GM19463 (cell line): ENCODE measurements around the gene CXCL1.
"Not testable (repeated sequence)": the region's sequence is repeated elsewhere in the genome, so short reads cannot be mapped to it uniquely, and the experiment has no call there.

ENCODE experiments used
- ATAC-seq: cut with Tn5 transposase; IDR thresholded peaks from one replicate; pipeline ENCODE4 v1.9.1; 2021; ENCODE audit warnings: mild to moderate bottlenecking, moderate library complexity; ENCODE audit not compliant: unreplicated experiment

Gene CXCL1

DNA sequence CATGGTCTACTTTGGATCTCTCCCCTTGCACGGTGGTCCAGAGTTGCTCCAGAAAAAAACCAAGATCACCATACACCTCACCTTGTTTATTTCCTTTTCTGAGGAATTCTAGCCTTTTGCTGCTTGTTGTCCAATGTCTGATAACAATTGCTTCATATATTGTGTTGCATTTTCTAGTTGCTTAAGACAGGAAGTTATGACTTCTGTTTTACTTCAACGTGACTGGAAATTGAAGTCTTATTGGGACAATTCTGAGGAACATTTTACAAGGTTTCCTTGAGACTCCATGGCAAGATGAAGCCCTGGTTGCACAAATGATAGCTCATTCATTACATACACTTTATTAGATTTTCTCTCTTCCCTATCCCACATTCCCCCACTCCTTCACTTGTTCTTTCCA lies 5.2 kb downstream of the CXCL1 start:
- no peak for ATAC-seq

DNA sequence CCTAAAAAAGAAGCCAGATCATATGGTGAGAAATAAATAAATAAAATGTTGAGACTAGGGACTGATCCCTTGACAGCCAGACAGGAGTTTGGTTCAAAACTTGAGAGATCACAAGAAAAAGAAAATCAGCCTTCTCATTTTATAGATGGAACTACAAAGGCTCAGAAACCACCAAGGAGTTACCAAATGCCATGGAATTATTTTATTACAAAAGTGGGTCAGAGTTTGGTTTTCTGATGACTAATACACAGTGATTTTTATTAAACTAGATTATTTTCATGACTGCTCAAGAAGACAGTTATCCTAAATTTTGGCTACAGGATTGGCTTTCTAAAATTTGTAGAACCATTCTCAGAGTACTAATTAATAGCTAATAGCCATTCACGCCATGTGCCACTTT lies 6.2 kb downstream of the CXCL1 start:
- ATAC-seq: no peak

DNA sequence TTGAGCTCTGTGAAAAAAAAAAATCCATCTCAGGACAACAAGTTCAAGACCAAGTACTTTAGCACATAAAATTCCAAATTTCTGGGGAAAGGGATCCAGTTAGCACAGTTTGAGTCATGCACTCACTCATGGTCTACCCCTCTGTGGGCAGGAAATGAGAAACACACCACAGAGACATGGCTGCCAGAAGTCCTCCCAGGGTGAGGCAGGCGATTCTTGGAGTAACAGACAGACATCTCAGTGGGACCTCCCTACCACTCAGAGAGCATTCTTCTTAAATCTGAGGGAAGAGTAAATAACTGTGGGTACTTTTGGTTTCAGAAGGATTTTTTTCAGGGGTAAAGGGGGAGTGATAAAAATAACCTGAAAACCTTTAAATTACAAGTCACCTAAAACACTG lies 14.1 kb downstream of the CXCL1 start:
- no peak for ATAC-seq

DNA sequence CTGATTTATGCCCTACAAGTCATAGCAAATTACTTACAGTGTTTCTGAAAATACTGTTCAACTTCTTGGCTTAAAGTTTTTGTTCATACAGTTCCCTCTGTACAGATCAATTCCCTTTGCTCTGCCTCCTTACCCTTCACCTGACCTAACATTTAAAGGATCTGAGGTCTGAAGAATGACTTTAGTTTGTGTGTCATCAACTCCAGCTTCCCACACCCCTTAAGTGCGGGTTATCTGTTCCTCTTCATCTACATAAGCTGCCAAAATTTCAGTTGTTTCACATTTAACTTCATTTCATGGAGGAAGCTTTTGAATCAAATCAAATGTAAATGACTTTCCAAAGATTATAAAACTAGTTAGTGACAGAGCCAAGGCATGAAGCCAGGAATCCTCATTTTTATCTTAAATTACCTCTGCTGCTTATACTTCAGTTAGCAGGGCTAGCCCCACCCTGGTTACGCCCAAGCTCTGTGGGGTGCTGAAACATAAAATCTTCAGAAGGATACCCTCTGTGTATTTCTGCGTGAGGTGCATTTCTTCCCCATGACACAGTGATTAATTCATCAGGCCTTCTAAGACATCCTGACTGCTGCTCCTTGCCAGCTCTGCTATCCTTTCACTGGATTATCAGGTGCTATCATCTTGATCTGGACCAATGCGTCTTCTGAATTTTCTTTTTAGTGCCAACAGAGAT lies 16.5 kb downstream of the CXCL1 start:
- ATAC-seq: no peak

- no peak for ATAC-seq
Measured at GRCh38 chr4:73891326-73891725, 22.1 kb downstream of the CXCL1 start.

DNA sequence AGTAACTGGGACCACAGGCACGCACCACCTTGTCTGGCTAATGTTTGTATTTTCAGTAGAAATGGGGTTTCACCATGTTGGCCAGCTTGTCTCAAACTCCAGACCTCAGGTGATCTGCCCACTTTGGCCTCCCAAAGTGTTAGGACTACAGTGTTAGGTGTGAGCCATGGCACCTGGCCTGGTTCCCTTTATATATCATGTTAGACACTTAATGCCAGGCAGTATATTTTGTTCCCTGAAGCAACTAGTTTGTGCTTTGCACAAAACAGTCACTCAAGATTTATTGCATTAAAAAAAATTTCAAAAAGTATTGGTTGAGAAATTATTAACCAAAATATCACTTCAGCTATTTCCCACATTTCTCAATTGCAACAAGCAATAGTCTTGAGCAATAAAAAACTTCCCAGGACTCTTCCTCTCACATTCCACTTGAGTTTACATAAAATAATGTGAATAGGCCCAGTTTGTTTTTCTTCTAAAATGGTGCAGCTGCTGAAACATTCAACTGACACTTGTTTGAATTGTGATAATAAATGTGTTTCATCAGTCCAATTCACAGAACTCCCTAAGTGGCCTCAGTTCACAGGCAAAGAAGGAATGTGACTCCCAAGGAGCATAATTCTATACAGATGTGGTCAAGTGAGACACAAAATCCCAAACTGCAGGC lies 22.7 kb downstream of the CXCL1 start:
- no peak for ATAC-seq

DNA sequence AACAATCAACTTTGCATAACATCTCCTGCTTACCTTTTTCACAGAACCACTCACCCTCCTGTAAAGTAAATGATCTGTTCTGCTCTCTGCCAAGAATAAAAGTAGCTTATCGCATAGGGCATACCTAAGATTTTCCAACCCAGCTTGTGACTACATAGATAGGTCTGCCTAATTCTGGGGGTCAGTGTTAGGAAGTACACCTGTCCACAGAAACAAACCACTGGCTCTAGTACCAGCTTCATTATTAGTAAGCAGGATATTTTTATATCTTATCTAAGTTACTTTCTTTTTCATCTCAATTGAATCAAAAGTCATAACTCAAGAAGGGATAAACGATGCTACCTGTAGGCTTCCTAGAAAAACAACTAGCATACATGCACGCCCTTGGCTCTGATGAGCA lies 23.8 kb downstream of the CXCL1 start:
- no peak for ATAC-seq

DNA sequence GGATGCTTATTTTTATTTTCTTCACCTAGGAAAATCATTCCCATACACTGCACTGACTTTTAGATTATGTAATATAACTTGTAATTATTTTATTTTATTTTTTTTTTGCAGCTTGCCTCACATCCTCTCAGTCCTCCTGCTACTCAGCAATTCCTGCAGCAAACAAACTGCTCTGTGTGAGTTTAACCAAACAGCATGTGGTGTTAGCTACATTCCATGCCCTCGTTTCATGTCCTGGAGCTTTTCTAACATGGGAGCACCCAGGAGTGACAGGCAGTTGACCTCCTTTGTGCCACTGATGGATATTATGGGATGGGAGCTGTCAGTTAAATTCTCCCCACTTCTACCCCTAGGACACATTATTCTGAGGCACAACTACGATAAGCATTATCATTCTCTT lies 24.8 kb downstream of the CXCL1 start:
- ATAC-seq: no peak

DNA sequence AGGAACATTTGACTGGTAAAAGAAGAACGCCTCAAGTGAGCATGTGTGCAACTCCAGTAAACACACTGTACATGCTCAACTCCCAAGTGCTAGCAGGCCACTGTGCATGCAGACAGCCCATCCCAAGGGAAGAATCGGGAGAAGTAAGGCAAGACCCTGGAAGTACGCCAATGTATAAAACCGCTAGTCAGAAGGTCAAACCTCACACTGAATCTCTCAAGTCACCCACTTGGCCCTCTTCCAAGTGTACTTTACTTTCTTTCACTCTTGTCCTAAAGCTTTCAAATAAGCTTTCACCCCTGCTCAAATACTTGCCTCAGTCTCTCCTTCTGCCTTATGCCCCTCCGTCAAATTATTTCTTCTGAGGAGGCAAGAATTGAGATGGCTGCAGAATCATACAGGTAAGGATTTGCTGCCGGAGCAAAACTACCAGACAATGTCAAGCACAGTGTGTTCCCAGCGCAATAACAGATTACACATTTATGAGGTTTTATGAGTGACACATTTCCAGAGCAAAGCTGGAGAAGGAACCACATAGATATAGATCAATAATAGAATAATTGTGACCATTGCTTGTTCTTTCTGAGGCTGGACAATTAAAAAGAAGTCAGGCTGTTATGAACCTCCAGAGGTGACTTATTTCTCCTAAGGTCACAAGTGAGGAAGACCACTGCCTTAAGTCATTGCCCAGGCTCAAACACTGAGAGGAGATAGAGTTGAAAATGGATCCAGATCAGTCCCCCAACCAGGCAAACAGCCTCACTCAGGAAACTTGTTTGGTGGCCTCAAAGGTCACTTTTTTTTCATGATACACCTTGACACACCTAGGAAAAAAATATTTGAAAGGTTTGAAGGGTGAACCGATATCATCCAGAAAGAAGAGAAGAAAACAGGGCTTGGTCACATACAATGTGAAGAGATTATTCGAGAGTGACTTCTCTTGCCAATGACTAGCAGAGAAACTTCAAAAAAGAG lies 26.3 kb downstream of the CXCL1 start:
- ATAC-seq: no peak

DNA sequence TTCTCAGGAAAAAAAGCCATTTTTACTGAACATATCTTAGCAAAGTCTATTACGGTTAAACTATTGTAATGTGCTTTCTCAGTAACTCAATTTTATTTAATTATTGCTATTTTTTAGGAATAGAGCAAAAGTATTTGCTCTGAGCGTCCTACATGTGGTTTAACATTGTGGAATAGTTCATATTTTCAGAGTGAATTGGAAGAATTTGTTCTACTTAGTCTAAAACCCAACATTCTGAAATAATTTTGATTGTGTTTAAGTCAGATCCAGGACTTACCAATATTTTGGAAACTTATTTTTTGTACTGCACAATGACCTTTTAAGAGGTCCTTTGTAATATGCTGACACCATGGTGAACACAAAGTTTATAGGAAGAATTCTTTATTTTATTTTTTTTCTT lies 27.2 kb downstream of the CXCL1 start:
- no peak for ATAC-seq

- ATAC-seq: no peak
Measured at GRCh38 chr4:73897380-73898136, 28.4 kb downstream of the CXCL1 start.

- ATAC-seq: not testable (repeated sequence)
Measured at GRCh38 chr4:73899338-73899737, 30.1 kb downstream of the CXCL1 start.

- ATAC-seq: no peak
Measured at GRCh38 chr4:73901031-73901430, 31.8 kb downstream of the CXCL1 start.

DNA sequence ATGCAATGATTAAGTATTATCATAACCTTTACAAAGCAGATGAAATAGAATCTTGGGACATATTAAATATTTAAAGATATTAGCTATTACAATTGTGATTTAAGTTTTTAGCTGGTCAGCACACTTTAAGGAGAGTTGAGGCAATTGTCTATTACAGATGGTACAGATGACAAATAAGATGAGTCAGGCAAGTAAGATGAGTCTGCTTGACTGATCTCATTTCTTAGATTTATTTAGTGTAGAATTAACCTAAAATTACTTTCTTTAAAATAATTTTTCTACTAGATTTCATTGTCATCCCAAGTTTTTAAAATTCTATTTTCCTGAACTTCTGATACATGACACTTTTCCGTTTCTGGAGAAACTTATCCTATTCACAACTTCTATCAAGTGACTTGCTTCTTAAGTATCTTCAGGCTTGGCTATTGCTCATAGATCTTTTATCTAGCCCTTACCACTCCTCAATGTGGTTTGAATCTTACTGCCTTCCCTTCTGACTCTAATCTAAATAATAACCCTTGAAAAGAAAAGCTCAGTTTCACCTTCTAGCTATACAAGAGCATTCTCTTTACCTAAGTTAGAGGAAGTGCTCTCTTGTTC lies 32.9 kb downstream of the CXCL1 start:
- no peak for ATAC-seq

DNA sequence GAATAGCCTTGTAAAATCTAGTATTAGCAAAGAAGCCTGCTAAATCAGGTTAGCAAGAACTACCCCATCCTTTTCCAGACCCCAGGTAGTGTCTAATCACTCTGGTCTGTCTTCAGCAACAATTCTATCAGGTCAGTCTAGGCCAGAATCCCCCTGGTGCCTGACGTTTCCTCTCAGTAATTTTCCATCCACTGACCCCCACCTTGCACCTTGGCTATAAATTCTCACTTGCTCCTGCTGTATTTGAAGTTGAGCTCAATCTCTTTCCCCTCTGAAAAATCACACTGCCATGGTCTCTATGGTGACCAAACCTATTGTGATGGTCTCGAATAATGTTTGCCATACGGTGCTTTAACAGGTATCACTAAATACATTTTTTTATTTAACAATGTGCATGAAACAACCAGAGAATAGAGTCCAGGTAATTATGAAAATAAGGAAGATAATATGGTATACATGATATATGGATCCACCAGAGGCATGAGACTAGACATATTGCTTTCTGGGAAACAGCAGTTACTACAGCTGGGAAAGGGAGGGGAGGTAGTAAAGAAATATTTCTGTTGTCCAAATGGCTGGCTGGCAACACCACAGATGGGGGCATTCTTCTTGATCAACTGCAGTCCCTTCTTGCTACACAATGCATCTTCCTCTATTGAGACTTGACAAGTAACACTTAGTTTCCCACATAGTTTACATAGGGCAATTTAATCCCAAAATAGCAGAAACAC lies 33.8 kb downstream of the CXCL1 start:
- no peak for ATAC-seq

DNA sequence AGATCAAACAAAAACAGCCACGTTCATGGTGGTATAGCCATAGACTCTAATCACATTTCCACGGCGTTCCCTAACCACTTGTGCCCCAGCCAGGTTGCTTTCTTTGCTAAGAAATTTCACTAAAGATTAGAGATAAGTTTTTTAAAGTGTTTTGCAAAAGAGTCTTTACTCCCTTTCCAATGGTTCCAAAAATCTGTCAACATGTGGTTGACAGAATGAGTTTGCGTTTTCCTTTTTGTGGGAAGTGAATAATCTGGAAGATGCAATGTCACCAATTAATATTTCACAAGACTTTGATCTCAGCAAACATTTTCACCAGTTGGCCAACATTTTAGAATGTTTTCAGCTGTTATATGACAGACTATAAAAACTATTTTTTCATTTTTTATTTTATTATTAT lies 35.3 kb downstream of the CXCL1 start:
- ATAC-seq: no peak

GRCh38 chr4:73908965-73909364 lies 39.8 kb downstream of the CXCL1 start:
- ATAC-seq: no peak

DNA sequence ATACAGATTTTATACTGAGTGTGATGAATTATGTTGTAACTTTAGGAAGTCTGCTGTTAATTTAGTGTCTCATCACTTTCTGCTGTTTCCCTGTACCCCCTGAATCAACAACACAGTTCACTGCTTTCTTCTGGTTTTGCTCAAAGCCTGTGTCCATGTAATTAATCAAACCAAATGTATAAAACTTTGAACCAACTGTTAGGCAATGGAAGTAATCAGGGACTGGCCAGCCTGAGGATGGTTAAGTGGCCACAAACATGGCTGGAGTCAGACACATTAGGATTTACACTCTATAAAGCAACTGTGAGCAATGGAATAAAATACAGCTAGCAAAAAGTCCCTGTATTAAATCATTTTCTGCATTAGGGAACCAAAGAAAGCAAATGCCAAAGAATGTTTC lies 42.6 kb downstream of the CXCL1 start:
- no peak for ATAC-seq

DNA sequence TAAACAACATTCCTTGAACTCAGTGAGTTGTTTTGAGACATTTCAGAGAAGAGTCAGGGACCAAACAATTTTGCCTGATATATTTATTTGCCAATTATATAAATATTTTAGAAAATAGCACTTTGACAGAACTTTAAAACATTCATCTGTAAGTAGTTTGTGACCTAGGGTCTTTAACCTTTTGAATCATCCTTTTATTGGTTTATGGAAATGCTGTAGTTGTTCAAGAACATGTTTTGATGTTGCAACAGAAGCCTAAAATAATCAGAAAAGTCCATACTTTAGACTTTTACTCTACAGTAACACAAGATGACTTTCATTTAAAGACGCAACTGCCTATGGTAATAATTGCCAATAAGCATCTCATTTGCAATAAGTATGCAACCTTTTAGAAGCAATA lies 43.0 kb downstream of the CXCL1 start:
- ATAC-seq: no peak

DNA sequence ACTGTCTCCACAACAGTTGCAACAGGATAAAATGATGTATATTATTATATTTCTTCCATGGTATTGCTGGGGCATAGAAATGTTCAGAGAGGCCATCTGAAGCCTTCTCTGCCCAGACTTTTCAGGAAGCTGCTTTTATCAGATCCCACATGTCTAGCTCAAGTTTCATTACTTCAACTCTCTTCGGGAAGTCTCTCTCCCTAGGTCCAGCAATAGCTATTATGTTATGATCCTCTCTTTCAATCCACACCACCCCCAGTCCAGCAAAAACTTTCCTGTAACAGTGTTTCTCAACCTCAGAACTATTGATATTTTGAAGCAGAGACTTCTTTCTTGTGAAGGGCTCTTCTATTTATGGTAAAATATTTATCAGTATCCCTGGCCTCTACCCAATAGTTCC lies 44.9 kb downstream of the CXCL1 start:
- no peak for ATAC-seq
